Panc1 (cell line): Measurements from ENCODE around the gene STK24. TPM values are rescaled to one million over a fixed set of nuclear protein-coding genes. Genes with fewer than 3 reads are reported as not detected.

Experiments
- ATAC-seq: fragments of 200-7000 bp; cut with Tn5 transposase; 2 replicates; pipeline ENCODE4 v1.9.1; 2020; ENCODE audit warnings: mild to moderate bottlenecking, moderate library complexity
- BruUV-seq: library from RNA; stranded (reverse); fragments of 400-500 nt; replicated peaks from 2 replicates; lab custom pipeline; 2021; lab: Mats Ljungman, UMichigan
- CTCF ChIA-PET: fragments of 300-600 bp; sonication (Branson Sonifier 250); formaldehyde crosslinking; loops from one replicate; lab custom pipeline; 2022; ENCODE audit warnings: antibody characterized with exemption; lab: Charles Lee
- POLR2A ChIA-PET: fragments of 300-600 bp; sonication (Branson Sonifier 250); formaldehyde crosslinking; loops from one replicate; lab custom pipeline; 2022; ENCODE audit warnings: antibody characterized with exemption; lab: Charles Lee
- DNase-seq: peaks from one replicate; pipeline ENCODE4 v3.0.0-alpha.2; 2010; ENCODE audit warnings: low read depth, low spot score
- H3K27ac ChIP-seq: 2 replicates; pipeline ENCODE4 v1.5.1; 2011; ENCODE audit warnings: mild to moderate bottlenecking, low read length, inconsistent platforms
- H3K27me3 ChIP-seq: fragments of 200-500 bp; sonication (Bioruptor generic); 2 replicates; pipeline ENCODE4 v1.6.0; 2014; ENCODE audit warnings: low read length, inconsistent platforms; ENCODE audit not compliant: control insufficient read depth, insufficient read depth
- H3K36me3 ChIP-seq: fragments of 200-500 bp; sonication (Bioruptor generic); 2 replicates; pipeline ENCODE4 v1.5.1; 2014; ENCODE audit warnings: inconsistent platforms, mild to moderate bottlenecking, low read length, moderate library complexity; ENCODE audit not compliant: control insufficient read depth, insufficient read depth
- H3K4me1 ChIP-seq: 2 replicates; pipeline ENCODE4 v1.5.1; 2011; ENCODE audit warnings: inconsistent platforms, mild to moderate bottlenecking, low read length, moderate library complexity; ENCODE audit not compliant: control insufficient read depth, insufficient read depth
- H3K4me3 ChIP-seq, 2 experiments: 2 replicates each; pipeline ENCODE4 v1.5.1; 2011 to 2012; ENCODE audit warnings: low read depth in 2 of 2, low read length in 2 of 2, mild to moderate bottlenecking in 2 of 2, inconsistent platforms in 1 of 2, moderate library complexity in 1 of 2
- H3K9me3 ChIP-seq: fragments of 200-500 bp; sonication (Bioruptor generic); 2 replicates; pipeline ENCODE4 v1.5.1; 2014; ENCODE audit warnings: low read depth, mild to moderate bottlenecking, inconsistent platforms, low read length, moderate library complexity; ENCODE audit not compliant: control insufficient read depth, insufficient read depth
- CTCF ChIP-seq: fragments of 450-650 bp; IDR thresholded peaks from 2 replicates; pipeline ENCODE4 v1.5.1; 2017; ENCODE audit warnings: mild to moderate bottlenecking
- POLR2AphosphoS5 ChIP-seq: IDR thresholded peaks from 2 replicates; pipeline ENCODE4 v1.6.1; 2012; ENCODE audit warnings: mild to moderate bottlenecking, low read depth, low read length, moderate library complexity
- REST ChIP-seq, 2 experiments: IDR thresholded peaks; 2 replicates each; pipeline ENCODE4 v1.6.1; 2011 to 2012; ENCODE audit warnings: low read depth in 2 of 2, control low read depth in 1 of 2, low read length in 1 of 2, mild to moderate bottlenecking in 1 of 2, moderate library complexity in 1 of 2; ENCODE audit not compliant: insufficient read depth in 1 of 2
- SIN3A ChIP-seq: IDR thresholded peaks from 2 replicates; pipeline ENCODE4 v1.6.1; 2012; ENCODE audit warnings: low read depth, mild to moderate bottlenecking, low read length, moderate library complexity, borderline replicate concordance; ENCODE audit not compliant: insufficient read depth
- TCF7L2 ChIP-seq: IDR thresholded peaks from 2 replicates; pipeline ENCODE4 v1.6.1; 2011; ENCODE audit warnings: mild to moderate bottlenecking, low read depth, low read length, inconsistent platforms
- in situ Hi-C: cut with HindIII; loops from 2 replicates; pipeline ENCODE4 v1.10.0; 2016; ENCODE audit warnings: low sequenced_read_pairs, low pct_unique_long_range_greater_than_20kb
- intact Hi-C: fragments of 100-400 bp; cut with micrococcal nuclease; formaldehyde crosslinking; loops from one replicate; pipeline ENCODE4 v1.10.0; 2022; ENCODE audit not compliant: unreplicated experiment
- total RNA-seq: library from RNA; stranded (reverse); gene quantifications from one replicate; pipeline ENCODE4 v1.2.1, GENCODE V29; 2021; ENCODE audit not compliant: unreplicated experiment

Gene STK24
- total RNA-seq, 1 experiment from 2014 or later, result 57.3 TPM

GRCh38 chr13:98500963-98501421 is 75.9 kb downstream of the STK24 start:
- no TSS peak for BruUV-seq
- Histone ChIP-seq H3K27me3 (no peaks in the 10 kb centered on the region), H3K4me1 (peaks cover 16% of the 10 kb centered on the region), H3K27ac (no peak overlapping the region), H3K36me3 (no peaks in the 10 kb centered on the region), H3K4me3 (no peak overlapping the region), H3K9me3 (no peaks in the 10 kb centered on the region)
- DNase-seq (no peak), ATAC-seq (no peak)
- intact Hi-C loops (no loop called here), in situ Hi-C loops (no loop called here)
- TF ChIP-seq TCF7L2 (no peak), CTCF (no peak), SIN3A (no peak), POLR2AphosphoS5 (no peak), REST (IDR thresholded peaks at IDR 0.05; ENCODE audit: insufficient read depth in 1 of 2, low read depth in 2 of 2, low read length in 1 of 2) (no peak)
- ChIA-PET POLR2A (interaction anchor here (0.6 kb wide), 1 partner anchor 84 kb away, joined by 8 read pairs; no protein-coding TSS in a partner anchor), CTCF (no interaction called here)

- TF ChIP-seq TCF7L2 (no peak), REST (IDR thresholded peaks at IDR 0.05; ENCODE audit: insufficient read depth in 1 of 2, low read depth in 2 of 2, low read length in 1 of 2) (no peak), CTCF (no peak), SIN3A (no peak), POLR2AphosphoS5 (no peak)
- ChIA-PET POLR2A (no interaction called here), CTCF (no interaction called here)
- intact Hi-C loops (no loop called here), in situ Hi-C loops (no loop called here)
- Histone ChIP-seq H3K27me3 (no peaks in the 10 kb centered on the region), H3K4me3 (no peak overlapping the region), H3K9me3 (no peaks in the 10 kb centered on the region), H3K36me3 (no peaks in the 10 kb centered on the region), H3K4me1 (no peaks in the 10 kb centered on the region), H3K27ac (no peak overlapping the region)
- ATAC-seq (no peak), DNase-seq (no peak)
- BruUV-seq, result no TSS peak
These were observed 79.9 kb downstream of the STK24 start for GRCh38 chr13:98496966-98497365.
